Endometrial microvascular endothelial cells (primary cell): ENCODE measurements around the gene PARD6G. TPM values are rescaled to one million over a fixed set of nuclear protein-coding genes. Genes with fewer than 3 reads are reported as not detected.

ENCODE experiments used
- in situ Hi-C: cut with HindIII; loops from 2 replicates; pipeline ENCODE4 v1.10.0; 2017; ENCODE audit warnings: low sequenced_read_pairs, low pct_unique_long_range_greater_than_20kb; ENCODE audit errors: inconsistent ontology term
- total RNA-seq: library from RNA; depleted of rRNA; stranded (reverse); fragments of >200 nt; gene quantifications from one replicate; pipeline ENCODE4 v1.2.3, GENCODE V29; 2015; ENCODE audit errors: inconsistent ontology term

PARD6G gene
- total RNA-seq, 1 donor from 2014 or later: not detected

- in situ Hi-C loops: no loop called here
Measured at GRCh38 chr18:80180778-80181564, 66.3 kb downstream of the PARD6G start.

DNA sequence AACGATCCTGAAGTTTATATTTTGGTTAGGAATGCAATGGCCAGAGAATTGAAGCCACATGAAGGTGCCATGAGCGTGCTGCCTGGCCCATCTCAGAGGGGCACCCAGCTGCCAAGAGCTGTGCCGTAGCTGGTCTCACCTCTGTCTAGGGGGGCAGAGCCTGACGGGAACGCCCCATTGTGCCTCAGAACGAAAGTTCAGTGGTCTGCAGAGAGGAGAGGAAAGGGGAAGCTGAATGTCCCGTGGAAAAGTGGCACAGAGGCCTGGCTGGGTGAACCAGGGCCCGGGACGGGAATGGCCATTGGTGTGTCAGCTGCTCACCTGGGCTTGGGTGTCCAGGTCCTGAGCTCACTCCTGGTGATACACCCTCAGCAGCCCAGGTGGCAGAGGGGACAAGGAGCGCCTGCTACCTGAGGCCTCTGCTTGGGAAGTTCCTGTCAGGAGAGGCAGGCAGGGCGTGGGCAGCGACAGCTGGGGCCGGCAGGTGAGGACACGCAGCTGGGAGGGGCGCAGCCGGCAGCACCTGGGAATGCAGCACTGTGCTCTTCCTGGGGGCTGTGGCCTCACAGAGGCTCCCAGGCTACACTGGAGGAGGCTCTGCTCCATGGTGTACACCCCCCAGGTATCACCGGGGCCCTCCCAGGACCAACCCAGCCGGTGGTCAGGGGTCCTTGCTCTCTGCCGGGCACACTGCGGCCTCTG lies 67.3 kb downstream of the PARD6G start:
- in situ Hi-C loops: no loop called here

GRCh38 chr18:80178935-80179818 lies 68.1 kb downstream of the PARD6G start:
- in situ Hi-C loops: no loop called here

GRCh38 chr18:80177128-80177527 lies 70.2 kb downstream of the PARD6G start:
- in situ Hi-C loops: no loop called here

- in situ Hi-C loops: no loop called here
Measured at GRCh38 chr18:80176334-80177073, 70.8 kb downstream of the PARD6G start.

DNA sequence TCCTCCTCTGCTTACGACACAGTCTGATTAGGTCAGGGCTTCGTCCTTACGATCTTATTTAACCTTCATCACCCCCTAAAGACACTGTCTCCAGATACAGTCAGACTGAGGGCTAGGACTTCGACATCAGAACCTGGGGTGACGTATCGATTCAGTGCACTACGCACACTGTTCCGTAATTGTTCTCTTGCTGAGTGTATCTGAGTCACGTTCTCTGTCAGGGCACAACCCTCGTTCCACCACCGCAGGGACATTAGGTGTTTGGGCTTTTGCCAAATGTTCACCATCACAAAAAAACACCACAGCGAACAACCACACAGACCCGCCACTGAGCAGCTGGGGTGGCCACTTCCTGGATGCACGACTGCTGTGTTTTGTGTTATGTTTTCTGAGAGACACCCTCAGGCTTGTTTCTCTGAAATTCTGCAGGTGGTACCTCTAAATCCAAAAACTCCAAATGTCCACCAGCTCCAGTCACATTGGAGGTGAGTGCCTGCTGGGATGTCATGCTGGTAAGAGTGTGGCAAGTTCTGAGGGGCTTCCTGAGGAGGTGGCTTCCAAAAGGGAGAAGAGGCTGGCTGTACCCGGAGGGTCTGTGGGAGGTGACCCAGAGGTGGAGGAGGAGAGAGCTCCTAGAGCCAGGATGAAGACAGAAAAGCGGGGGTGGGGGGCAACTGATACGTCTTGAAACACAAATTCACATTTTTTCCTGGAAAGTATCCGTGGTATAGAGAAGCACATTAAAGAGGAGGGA lies 71.7 kb downstream of the PARD6G start:
- in situ Hi-C loops: no loop called here

DNA sequence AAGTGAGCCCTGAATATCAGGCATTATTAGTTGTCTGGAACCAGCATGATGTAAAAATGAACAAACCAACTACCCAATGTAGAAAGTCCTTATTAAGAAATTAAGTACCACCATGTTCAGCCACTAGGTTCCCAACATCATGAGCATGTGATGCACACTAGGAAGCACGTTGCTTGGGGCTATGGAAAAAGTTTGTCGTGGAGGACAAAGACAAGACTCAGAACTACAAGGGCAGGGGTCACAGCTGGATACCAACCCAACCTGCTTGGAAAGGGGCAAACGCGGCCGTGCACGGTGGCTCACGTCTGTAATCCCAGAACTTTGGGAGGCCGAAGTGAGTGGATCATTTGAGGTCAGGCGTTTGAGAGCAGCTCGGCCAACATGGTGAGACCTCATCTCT lies 74.3 kb downstream of the PARD6G start:
- in situ Hi-C loops: no loop called here

DNA sequence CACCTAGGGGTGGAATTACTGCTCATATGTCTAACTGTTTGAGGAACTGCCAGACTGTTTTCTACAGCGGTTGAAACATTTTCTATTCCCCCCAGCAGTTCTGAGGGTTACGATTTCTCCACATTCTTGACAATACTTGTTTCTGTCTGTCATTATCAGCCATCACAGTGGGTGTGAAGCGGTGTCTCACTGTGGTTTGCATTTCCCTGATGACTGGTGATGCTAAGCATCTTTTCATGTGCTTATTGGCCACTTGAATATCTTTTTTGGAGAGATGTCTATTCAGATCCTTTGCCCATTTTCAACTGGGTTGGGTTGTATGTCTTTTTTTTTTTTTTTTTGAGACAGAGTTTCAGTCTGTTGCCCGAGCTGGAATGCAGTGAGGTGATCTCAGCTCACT lies 75.3 kb downstream of the PARD6G start:
- in situ Hi-C loops: no loop called here

- in situ Hi-C loops: no loop called here
Measured at GRCh38 chr18:80171054-80171872, 76.1 kb downstream of the PARD6G start.

DNA sequence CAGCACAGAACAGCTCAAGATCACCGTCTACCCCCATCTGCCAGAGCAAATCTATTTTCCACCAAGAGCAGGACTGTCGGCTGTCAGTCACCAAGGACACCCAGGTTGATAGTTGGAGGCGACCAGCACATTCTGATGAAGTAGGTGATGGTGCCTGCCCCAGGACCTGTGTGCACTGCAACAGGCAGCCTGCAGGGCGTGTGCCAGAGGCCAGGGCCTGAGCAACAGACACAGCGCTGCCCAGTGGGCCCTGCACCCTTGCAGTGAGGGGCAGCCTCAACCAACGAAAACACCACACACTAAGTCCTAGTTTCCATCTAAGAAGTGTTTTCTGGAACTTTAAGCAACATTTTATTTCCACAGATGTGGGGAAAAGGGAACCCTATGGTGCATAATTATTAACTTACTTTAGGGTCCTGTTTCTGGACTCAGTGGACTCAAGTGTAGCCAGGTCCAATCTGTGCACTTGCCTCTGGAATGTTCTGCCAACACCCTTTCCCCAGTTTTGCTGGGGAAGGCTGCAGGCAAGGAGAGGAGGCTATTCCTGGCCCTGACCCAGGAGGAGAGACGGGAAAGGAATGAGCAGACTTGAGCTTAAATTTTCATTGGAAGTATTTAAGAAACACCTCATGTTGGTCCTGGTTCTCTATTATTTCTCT lies 76.8 kb downstream of the PARD6G start:
- in situ Hi-C loops: no loop called here

GRCh38 chr18:80169607-80170006 lies 77.7 kb downstream of the PARD6G start:
- in situ Hi-C loops: no loop called here

DNA sequence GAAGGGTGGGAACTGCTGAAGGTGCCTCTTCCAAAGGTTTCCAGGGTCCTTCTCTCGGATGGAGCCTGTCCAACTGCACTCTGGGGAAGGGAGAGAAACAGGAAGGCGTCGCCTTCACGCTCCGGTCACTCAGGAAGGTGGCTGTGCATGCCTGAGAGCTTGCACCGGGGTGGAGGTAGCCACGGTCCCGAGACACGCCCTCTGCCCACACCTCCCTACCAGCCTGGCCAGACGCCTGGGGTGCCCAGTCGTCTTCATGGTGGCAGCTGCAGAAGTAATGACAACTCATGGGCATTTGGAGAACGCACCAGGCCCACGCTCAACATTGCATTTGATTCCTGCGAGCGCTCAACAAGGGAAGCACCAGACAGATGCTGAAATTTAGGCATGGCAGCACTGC lies 78.3 kb downstream of the PARD6G start:
- in situ Hi-C loops: no loop called here

- in situ Hi-C loops: no loop called here
Measured at GRCh38 chr18:80168346-80168745, 79.0 kb downstream of the PARD6G start.

DNA sequence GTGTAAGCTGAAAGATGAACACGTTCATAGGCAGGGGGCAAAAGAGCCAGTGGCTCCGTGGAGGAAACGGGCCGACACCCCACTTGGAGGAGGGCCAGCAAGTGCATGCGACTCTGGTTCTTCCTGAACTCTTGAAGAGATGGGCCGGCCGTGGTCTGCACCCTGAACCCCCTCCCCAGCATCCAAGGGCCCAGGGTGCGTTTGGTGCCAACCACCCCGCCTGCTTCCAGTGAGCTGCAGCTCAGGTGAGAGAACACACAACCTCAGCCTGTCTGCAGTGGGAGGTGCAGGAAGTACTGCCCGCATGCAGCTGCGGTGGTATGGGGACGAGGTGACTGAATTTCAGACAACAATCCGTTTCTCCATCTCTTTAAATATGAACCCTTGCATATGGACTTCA lies 79.4 kb downstream of the PARD6G start:
- in situ Hi-C loops: no loop called here

- in situ Hi-C loops: no loop called here
Measured at GRCh38 chr18:80167331-80167730, 80.0 kb downstream of the PARD6G start.

- in situ Hi-C loops: no loop called here
Measured at GRCh38 chr18:80166725-80167124, 80.6 kb downstream of the PARD6G start.

GRCh38 chr18:80166240-80166639 lies 81.1 kb downstream of the PARD6G start:
- in situ Hi-C loops: no loop called here
